Body of pancreas (tissue), 4 donors: Measurements from ENCODE around the gene LRRC49.

Source experiments
- CTCF ChIP-seq, 7 experiments: fragments of 450-650 bp in 4 of 7; fragments of 200-600 bp in 3 of 7; sonication (generic) in 3 of 7; IDR thresholded peaks; one replicate each; pipeline ENCODE4 v1.5.1; 2016 to 2019; ENCODE audit warnings: antibody characterized with exemption in 7 of 7
- POLR2A ChIP-seq, 3 donors: fragments of 450-650 bp; IDR thresholded peaks; one replicate each; pipeline ENCODE4 v1.6.1; 2016; ENCODE audit warnings: antibody characterized with exemption in 3 of 3, mild to moderate bottlenecking in 2 of 3

- no peak for TF ChIP-seq CTCF (IDR thresholded peaks at IDR 0.05)
- no peak for TF ChIP-seq POLR2A (IDR thresholded peaks at IDR 0.05)
These were observed 23.3 kb upstream of the LRRC49 start for GRCh38 chr15:70869346-70869745.
